GM19463 (cell line): ENCODE data around the gene RPUSD1.
"Not testable (repeated sequence)": the region's sequence is repeated elsewhere in the genome, so short reads cannot be mapped to it uniquely, and the experiment has no call there.

Source experiments
- ATAC-seq: cut with Tn5 transposase; IDR thresholded peaks from one replicate; pipeline ENCODE4 v1.9.1; 2021; ENCODE audit warnings: mild to moderate bottlenecking, moderate library complexity; ENCODE audit not compliant: unreplicated experiment

RPUSD1 gene

GRCh38 chr16:751152-752006 is 36.8 kb downstream of the RPUSD1 start:
- no peak for ATAC-seq

- ATAC-seq = no peak
These were observed 37.7 kb downstream of the RPUSD1 start for GRCh38 chr16:750485-750884.

- no peak for ATAC-seq
These were observed 39.2 kb downstream of the RPUSD1 start for GRCh38 chr16:749010-749409.

GRCh38 chr16:747978-748746 is 40.0 kb downstream of the RPUSD1 start:
- no peak for ATAC-seq

- no peak for ATAC-seq
These were observed 41.5 kb downstream of the RPUSD1 start for GRCh38 chr16:746637-747036.

- ATAC-seq = no peak
These were observed 42.4 kb downstream of the RPUSD1 start for GRCh38 chr16:745739-746138.

- no peak for ATAC-seq
These were observed 44.2 kb downstream of the RPUSD1 start for GRCh38 chr16:743794-744500.

- not testable (repeated sequence) for ATAC-seq
These were observed 45.3 kb downstream of the RPUSD1 start for GRCh38 chr16:742894-743293.

- no peak for ATAC-seq
These were observed 46.1 kb downstream of the RPUSD1 start for GRCh38 chr16:741986-742629.

- peak; percentile 78 for ATAC-seq
These were observed 47.2 kb downstream of the RPUSD1 start, which contains the start of gene CIAO3 for GRCh38 chr16:740764-741505. CIAO3 (minus strand) TSS chr16:740997; CDS start chr16:740985, 12 bp downstream.

- ATAC-seq = no peak
These were observed 47.8 kb downstream of the RPUSD1 start for GRCh38 chr16:740459-740763.

GRCh38 chr16:739560-740458 is 48.4 kb downstream of the RPUSD1 start:
- ATAC-seq = no peak

GRCh38 chr16:736936-737481 is 51.2 kb downstream of the RPUSD1 start:
- ATAC-seq = no peak

- no peak for ATAC-seq
These were observed 52.2 kb downstream of the RPUSD1 start for GRCh38 chr16:735982-736453.

- no peak for ATAC-seq
These were observed 53.0 kb downstream of the RPUSD1 start for GRCh38 chr16:734981-735881.
